ENCODE results near the gene APOL4. TPM values are rescaled to one million over a fixed set of nuclear protein-coding genes. Genes with fewer than 3 reads are reported as not detected.

The APOL4 gene
- total and polyA plus RNA-seq, 3 donors from 2014 or later = 0.55 to 4.3 (median 4.3) TPM

DNA sequence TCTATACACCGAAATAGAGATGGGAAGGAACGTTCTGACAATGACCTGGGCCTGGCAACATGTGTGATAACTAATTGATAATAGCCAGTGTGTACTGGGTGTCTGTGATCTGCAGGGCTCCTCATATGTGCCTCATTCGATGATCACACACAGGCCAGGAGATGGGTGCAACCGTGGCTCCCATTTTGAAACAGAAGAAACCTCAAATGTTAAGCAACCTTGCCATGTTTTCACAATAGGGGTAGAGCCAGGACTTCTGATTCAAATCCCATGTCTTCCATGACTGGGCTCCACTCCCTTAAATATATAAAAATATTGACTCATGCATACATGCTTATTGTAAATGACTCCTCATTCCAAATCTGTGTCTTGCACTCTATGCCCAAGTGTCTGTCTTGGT lies 52.2 kb downstream of the APOL4 start:
- 76 to 89% methylated on average over 4 of the region's 4 CpGs for WGBS, 2 donors
- Histone ChIP-seq H3K36me3 (ENCODE audit: low read depth, missing control alignments) (no peaks in the 10 kb centered on the region), H3K4me1 (peaks cover 28% of the 10 kb centered on the region), H3K9me3 (no peaks in the 10 kb centered on the region), H3K27me3 (no peaks in the 10 kb centered on the region), H3K4me3 (no peak overlapping the region), H3K27ac (no peak overlapping the region)
- DNase-seq = no peak
- intact Hi-C loops (cut with DNase I; ENCODE audit: low total_unique reads) = loop anchor here (5.0 kb wide), 1 partner anchor 33 kb away; no protein-coding TSS in a partner anchor
- TF ChIP-seq, protein P1, sequence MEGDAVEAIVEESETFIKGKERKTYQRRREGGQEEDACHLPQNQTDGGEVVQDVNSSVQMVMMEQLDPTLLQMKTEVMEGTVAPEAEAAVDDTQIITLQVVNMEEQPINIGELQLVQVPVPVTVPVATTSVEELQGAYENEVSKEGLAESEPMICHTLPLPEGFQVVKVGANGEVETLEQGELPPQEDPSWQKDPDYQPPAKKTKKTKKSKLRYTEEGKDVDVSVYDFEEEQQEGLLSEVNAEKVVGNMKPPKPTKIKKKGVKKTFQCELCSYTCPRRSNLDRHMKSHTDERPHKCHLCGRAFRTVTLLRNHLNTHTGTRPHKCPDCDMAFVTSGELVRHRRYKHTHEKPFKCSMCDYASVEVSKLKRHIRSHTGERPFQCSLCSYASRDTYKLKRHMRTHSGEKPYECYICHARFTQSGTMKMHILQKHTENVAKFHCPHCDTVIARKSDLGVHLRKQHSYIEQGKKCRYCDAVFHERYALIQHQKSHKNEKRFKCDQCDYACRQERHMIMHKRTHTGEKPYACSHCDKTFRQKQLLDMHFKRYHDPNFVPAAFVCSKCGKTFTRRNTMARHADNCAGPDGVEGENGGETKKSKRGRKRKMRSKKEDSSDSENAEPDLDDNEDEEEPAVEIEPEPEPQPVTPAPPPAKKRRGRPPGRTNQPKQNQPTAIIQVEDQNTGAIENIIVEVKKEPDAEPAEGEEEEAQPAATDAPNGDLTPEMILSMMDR (IDR thresholded peaks at IDR 0.05) = no peak
- no peak for TF ChIP-seq POLR2A (IDR thresholded peaks at IDR 0.05)

DNA sequence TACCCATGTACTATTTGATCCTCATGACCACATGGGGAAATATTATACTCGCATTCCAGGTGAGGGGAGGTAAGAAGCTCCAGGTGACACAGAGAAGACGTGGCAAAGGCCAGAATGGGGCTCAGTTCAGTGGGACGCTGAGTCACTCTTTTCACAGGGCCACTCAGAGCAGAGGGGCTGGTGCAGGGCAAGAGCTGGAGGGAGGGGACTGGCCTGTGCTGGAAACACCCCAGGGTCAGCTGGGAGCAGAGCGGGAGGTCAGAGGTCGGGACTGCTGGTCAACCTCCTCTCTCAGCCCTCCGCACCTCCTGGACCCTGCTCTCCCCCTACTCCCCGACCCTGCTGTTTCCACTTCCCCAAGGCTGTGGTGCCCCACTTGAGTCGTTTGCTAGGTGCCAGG lies 53.2 kb downstream of the APOL4 start:
- intact Hi-C loops (cut with DNase I; ENCODE audit: low total_unique reads) = loop anchor here (5.0 kb wide), 1 partner anchor 34 kb away; no protein-coding TSS in a partner anchor
- H3K27ac ChIP-seq = no peak overlapping the region

DNA sequence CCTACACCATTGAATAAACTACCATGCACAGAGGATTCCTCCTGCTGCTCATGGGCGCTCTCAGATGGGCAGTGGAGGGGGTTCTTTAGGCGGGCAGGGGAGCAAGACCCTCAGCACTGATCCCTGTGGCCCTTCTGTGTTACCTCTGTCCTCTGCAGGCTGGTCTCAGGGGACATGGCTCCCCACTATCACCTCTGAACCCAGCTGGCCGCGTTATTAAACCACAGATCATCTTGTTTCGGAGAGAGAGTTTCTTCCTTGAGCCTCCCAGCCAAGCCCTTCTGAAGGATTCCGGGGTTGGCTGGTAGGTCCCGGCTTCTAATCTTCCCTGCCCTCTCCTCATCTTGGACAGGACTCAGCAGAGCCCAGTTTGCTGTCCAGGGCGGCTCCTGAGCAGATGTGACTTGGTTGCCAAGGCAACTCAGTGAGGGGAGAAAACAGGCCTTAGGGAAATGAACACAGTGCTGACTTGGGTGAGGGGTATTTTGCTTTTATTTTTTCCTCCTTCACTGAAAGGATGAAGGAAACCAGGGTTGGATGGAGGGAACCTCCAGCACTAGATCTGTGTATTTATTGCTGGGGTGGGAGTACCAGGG lies 54.3 kb downstream of the APOL4 start:
- H3K27me3 ChIP-seq = no peaks in the 10 kb centered on the region
- DNase-seq = no peak
- no peak overlapping the region for H3K4me3 ChIP-seq
- intact Hi-C loops (cut with DNase I; ENCODE audit: low total_unique reads) = loop anchor here (5.0 kb wide), 1 partner anchor 35 kb away; no protein-coding TSS in a partner anchor
- H3K36me3 ChIP-seq (ENCODE audit: low read depth, missing control alignments) = no peaks in the 10 kb centered on the region
- H3K27ac ChIP-seq = no peak overlapping the region
- TF ChIP-seq, protein P1 (IDR thresholded peaks at IDR 0.05) = no peak
- no peak for TF ChIP-seq POLR2A (IDR thresholded peaks at IDR 0.05)
- WGBS, 2 donors = 75 to 95% methylated on average over 8 of the region's 8 CpGs
- H3K4me1 ChIP-seq = peaks cover 28% of the 10 kb centered on the region
- no peaks in the 10 kb centered on the region for H3K9me3 ChIP-seq

More for the DNA sequence above, 53.2 kb downstream of the APOL4 start:
- Histone ChIP-seq H3K9me3 (no peaks in the 10 kb centered on the region), H3K36me3 (ENCODE audit: low read depth, missing control alignments) (no peaks in the 10 kb centered on the region), H3K27me3 (no peaks in the 10 kb centered on the region), H3K4me3 (no peak overlapping the region), H3K4me1 (peaks cover 28% of the 10 kb centered on the region)
- no peak for DNase-seq
- TF ChIP-seq, protein P1 (IDR thresholded peaks at IDR 0.05) = no peak
- no peak for TF ChIP-seq POLR2A (IDR thresholded peaks at IDR 0.05)
- 86 to 94% methylated on average over 7 to 8 of the region's 8 CpGs for WGBS, 2 donors

DNA sequence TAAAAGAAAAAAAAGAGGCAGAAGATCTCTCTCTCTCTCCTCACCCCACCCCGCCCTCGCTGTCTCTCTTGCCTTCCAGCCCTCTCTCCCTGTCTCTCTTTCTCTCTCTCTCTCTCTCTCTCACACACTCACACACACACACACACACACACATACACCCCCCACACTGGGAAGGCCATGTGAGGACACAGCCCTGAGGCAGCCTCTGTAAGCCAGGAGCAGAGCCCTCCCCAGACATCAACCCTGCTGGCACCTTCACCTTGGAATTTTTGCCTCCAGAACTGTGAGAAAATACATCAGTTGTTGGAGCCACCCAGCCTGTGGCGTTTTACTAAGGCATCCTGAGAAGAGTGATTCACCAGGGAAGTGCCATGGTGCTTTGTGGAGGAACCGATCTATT lies 55.7 kb downstream of the APOL4 start:
- intact Hi-C loops (cut with DNase I; ENCODE audit: low total_unique reads) = loop anchor here (5.0 kb wide), 1 partner anchor 36 kb away; no protein-coding TSS in a partner anchor
- peak; percentile 48 for DNase-seq
- no peaks in the 10 kb centered on the region for H3K27me3 ChIP-seq
- 50 to 79% methylated on average over 4 of the region's 4 CpGs for WGBS, 2 donors
- no peaks in the 10 kb centered on the region for H3K36me3 ChIP-seq (ENCODE audit: low read depth, missing control alignments)
- H3K4me3 ChIP-seq = no peak overlapping the region
- TF ChIP-seq POLR2A (IDR thresholded peaks at IDR 0.05) = no peak
- TF ChIP-seq, protein P1 (IDR thresholded peaks at IDR 0.05) = no peak
- peaks cover 24% of the 10 kb centered on the region for H3K4me1 ChIP-seq
- H3K9me3 ChIP-seq = no peaks in the 10 kb centered on the region
- peak overlapping the region in 1 of 2 donors; percentile 24 for H3K27ac ChIP-seq

All from testis (tissue), 3 donors.